ENCODE data around the gene SLC2A13. TPM values are rescaled to one million over a fixed set of nuclear protein-coding genes. Genes with fewer than 3 reads are reported as not detected.
"Not testable (repeated sequence)": the region's sequence is repeated elsewhere in the genome, so short reads cannot be mapped to it uniquely, and the experiment has no call there.

The SLC2A13 gene
- total RNA-seq, 1 experiment from 2014 or later, result 1.5 TPM

DNA sequence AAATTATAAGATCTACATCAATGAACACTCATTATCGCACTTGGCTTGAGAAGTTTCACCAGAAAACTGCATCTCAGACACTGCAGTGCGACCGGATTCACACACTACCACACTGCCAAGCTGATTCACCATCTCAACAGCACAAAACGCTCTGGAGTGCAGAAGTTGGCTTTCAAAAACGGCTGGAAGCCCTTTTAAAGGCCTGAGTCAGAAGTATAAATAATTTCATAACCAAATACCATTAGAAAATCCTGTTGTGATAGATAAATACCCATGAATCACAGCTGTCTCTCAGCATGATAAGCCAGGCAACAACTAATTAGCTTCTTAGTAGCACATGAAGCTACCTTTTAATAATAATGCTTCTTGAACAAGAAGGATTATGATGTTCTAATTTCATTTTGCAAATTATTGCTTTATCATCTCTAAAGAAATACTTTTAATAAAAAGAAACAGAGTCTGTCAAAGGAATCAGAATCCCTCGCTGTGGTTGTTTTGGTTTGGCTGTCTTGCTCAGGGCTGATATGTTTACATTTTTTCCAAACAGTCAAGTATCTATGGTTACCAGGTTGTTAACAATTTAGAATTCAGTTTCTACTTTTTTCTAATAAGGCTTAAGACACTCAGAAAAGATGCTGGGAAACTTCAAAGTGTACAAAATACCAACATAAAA, 51.2 kb downstream of the SLC2A13 start:
- DNase-seq (ENCODE audit: low spot score), result peak; percentile 26
- in situ Hi-C loops (cut with HindIII; ENCODE audit: low sequenced_read_pairs), result no loop called here

DNA sequence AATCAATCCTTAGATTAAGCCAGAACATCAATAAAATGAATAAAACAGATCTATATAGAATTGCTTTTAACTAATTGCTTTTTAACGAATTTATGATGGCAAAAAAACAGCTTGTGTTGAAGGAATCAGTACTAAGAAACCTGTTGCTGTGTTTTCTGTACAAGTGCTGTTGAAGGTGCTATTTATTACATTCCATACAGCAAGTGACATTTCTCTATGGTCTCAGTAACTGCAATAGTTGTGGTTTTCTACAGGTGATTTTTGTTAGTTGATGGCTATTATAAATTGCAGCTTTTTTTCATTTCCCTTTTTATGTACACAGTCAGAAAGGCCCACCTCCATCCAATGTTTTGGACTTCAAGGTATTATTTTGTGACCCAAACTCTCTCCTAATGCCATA, 56.6 kb downstream of the SLC2A13 start:
- in situ Hi-C loops (cut with HindIII; ENCODE audit: low sequenced_read_pairs), result no loop called here
- DNase-seq (ENCODE audit: low spot score), result no peak

DNA sequence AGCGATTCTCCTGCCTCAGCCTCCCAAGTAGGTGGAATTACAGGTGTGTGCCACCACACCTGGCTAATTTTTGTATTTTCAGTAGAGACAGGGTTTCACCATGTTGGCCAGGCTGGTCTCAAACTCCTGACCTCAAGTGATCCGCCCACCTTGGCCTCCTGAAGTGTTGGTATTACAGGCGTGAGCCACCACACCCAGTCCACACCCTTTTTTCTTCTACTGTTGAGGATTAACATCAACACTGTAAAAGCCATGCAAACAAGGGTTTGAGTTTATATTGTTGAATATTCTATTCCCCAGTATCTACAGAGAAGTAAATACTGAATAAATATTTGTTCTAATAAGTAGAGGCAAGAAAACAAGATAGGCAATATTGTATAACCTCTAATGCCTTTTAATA, 58.9 kb downstream of the SLC2A13 start:
- in situ Hi-C loops (cut with HindIII; ENCODE audit: low sequenced_read_pairs); DNase-seq (ENCODE audit: low spot score): not testable (repeated sequence)

DNA sequence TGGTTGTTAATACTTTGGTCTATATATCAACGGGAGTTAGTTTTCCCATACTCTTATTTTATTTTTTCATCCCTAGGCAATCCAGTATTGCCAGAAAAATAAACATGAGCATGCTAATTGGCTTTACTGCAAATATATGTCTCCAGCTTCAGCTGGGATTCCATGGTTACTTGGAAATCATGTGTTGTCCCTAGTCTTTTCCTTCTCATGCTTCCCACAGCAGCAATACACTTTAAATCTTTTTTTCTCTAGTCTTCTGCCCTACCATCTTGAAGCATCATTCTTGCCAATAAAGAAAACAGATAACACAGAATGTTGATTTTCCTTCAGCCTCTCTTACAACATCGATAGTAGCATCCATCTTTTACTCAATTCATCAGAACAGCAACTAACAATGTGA, 60.2 kb downstream of the SLC2A13 start:
- no peak for DNase-seq (ENCODE audit: low spot score)
- in situ Hi-C loops (cut with HindIII; ENCODE audit: low sequenced_read_pairs), result no loop called here

DNA sequence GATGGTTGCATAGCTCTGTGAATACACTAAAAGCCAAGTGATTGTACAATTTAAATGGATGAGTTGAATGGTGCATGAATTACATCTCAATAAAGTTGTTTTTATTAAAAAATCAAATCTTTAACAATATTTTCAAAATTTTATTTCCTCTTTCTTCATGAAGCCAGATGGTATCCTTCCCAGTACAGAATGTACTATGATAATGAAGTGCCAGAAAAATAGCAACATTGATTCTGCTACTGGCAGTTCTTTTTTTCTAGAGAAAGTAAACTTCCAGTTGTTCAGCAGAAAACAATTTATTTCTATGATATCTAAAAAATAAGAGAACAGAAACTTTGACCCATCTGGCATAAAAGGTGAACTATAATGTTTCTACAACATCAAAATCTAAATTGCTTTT, 61.5 kb downstream of the SLC2A13 start:
- in situ Hi-C loops (cut with HindIII; ENCODE audit: low sequenced_read_pairs), result no loop called here
- no peak for DNase-seq (ENCODE audit: low spot score)

DNA sequence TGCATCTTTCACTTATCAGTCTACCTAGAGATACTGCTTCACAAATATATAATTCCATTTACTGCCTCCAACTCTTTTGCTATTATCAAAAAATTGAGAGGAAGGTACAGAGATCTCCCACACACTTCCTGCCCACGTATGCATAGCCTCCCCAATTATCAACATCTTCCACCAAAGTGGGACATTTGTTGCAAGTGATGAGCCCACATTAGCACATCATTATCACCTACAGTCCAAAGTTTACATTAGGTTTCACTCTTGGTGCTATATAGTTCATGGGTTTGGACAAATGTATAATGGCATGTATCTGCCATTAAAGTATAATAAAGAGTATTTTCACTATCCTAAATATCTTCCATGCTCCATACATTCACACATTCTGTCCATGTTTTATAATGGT, 66.3 kb downstream of the SLC2A13 start:
- in situ Hi-C loops (cut with HindIII; ENCODE audit: low sequenced_read_pairs), result no loop called here
- DNase-seq (ENCODE audit: low spot score), result no peak

DNA sequence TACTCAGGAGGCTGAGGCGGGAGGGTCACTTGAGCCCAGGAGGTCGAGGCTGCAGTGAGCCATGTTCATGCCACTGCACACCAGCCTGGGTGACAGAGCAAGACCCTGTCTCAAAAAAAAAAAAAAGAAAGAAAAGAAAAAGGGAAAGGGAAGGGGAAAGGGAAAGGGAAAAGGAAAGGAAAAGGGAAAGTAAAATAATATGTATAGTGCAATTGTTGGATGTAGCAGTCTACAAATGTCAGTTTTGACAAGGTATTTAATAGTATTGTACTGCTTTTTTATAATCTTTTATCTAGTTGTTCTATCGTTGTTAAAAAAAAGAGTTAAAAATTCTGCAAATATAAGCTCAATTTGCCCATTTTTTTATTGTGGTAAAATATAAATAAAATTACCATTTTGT, 67.3 kb downstream of the SLC2A13 start:
- no peak for DNase-seq (ENCODE audit: low spot score)
- in situ Hi-C loops (cut with HindIII; ENCODE audit: low sequenced_read_pairs), result no loop called here

DNA sequence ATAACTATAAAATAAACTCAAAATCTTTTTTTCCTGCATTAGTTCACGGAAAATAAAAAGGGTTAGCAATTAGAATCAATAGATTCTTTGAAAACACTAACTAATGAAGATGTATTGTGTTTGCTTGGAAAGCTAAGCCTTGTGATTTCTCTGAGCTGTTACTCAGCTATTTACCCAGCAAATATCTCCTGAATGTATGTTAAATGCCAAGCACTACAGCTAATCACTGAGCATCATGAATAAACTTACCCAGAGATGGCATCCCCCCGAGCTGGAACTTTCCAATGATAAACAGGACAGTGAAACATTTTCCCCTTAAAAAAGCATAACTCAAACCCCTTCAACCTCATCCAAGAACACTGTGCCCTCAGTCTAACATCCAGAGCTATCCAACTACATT, 71.2 kb downstream of the SLC2A13 start:
- no peak for DNase-seq (ENCODE audit: low spot score)
- in situ Hi-C loops (cut with HindIII; ENCODE audit: low sequenced_read_pairs), result no loop called here

DNA sequence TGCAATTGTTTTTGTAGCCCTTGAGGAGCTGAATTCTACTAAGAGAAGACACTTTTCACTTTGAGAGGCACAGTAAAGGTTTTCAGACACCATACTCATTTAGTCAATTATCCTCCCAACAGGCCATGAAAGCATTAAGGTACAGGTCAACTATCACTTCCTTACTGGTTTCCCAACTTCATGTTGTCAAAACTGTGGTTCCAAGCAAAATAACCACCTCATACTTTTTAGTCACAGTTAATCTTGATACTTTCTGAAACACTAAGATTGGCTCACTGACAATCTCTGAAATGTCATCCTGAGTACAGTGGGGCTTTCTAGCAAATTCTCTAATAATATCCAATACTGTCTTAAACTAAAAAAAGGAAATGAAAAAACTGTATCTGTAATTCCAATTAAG, 71.7 kb downstream of the SLC2A13 start:
- in situ Hi-C loops (cut with HindIII; ENCODE audit: low sequenced_read_pairs), result no loop called here
- no peak for DNase-seq (ENCODE audit: low spot score)

DNA sequence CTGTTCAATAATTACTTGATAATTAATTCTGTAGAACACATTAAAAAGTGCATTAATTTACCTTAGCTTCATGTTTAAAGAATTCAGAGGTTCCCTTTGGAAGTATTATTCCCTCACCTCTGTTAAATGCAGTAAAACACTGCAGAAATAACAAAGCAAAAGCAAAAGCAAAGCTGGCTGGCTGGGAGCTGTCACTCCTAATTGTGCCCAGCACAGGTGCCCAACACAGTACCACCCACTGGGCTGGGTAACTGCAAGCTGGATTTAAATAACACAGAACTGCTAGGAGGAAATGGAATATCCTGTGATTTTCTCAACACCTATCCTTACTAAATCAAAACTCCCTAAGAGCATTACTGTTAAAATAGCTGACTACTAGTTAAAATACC, 72.6 kb downstream of the SLC2A13 start:
- in situ Hi-C loops (cut with HindIII; ENCODE audit: low sequenced_read_pairs), result no loop called here
- DNase-seq (ENCODE audit: low spot score), result peak; percentile 74

DNA sequence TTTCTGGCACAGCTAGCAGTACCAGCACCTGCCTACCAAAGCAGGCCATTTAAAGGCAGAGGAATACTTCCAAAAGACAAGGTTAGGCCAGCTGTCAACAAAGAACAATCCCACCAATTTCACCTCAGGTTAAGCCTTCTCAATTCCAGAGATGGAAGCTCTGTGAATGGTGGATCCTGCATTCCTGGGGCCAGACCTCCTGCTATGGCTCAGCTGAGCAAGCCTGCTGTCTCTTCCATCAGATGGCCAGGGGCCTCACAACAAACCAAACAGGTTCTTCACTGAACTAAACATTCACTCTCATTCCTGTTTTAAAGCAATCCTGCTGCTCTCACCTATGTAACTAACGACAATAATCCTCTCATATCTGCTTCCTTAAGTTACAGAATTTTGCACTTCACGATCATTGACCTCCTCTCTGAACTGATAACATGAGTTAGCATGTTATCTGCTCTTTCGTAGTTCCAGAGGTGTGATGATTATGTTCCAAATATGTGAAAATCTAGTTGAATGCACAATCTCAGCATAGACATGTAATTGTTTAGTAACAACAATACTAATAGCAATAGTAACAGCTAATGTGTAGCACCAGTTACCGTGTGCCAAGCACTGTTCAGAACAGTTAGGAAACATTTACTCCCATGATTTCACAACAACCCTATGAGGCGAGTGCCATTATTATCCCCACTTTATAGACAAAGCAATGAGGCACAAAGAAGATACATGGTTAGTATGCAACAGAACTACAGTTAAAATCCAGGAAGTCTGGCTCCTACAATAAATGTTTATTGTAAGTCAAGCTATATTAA, 73.2 kb downstream of the SLC2A13 start:
- in situ Hi-C loops (cut with HindIII; ENCODE audit: low sequenced_read_pairs), result no loop called here
- peak; percentile 44 for DNase-seq (ENCODE audit: low spot score)

DNA sequence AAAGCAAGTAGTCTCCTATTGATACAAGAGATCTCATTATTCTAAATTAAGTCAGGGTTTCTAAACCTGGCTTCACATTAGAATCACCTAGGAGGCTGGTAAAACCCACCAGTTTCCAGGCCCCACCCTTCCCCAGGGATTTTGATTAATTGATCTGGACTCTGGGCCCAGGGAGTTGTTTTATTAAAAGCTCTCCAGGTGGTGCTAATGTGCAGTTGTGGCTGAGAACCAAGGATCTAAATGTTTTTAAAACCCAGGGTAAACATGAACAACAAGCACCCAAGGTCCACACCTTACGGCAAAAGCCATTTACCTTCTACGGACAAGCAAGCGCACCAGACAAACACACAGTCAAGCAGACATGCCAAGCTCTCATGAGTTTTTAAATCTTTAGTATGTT, 73.9 kb downstream of the SLC2A13 start:
- no peak for DNase-seq (ENCODE audit: low spot score)
- in situ Hi-C loops (cut with HindIII; ENCODE audit: low sequenced_read_pairs), result no loop called here

DNA sequence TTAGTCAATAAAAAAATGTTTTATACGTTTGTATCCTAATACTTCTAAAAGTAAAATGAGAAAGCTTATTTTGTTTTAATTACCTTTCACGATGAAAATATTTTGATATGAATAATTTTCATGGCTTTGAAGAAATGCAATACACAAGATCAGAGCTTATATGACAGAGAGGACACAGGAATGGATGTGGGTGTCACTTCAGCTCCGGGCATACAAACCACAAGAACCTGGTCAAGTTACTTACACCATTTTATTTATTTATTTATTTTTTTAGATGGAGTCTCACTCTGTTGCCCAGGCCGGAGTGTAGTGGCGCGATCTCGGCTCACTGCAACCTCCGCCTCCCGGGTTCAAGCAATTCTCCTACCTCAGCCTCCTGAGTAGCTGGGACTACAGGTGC, 74.9 kb downstream of the SLC2A13 start:
- in situ Hi-C loops (cut with HindIII; ENCODE audit: low sequenced_read_pairs); DNase-seq (ENCODE audit: low spot score): not testable (repeated sequence)

DNA sequence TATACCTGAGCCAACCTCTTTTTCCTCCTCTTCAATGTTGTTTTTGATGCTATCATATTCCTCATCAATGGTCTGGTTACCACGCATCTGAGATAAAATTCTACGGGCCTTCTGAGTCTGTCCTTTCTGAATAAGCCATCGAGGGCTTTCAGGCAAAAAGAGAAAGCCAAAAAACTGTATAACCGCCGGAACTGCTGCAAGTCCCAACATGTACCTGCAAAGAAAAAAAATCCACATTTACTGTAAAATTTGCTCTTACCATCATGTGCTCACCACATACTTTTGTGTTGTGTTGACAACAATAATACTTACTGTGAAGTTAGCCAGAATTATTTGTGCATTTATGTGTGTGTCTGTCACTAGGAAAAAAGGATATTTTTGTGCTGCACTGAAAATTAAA, 77.6 kb downstream of the SLC2A13 start:
- DNase-seq (ENCODE audit: low spot score), result no peak
- in situ Hi-C loops (cut with HindIII; ENCODE audit: low sequenced_read_pairs), result no loop called here

DNA sequence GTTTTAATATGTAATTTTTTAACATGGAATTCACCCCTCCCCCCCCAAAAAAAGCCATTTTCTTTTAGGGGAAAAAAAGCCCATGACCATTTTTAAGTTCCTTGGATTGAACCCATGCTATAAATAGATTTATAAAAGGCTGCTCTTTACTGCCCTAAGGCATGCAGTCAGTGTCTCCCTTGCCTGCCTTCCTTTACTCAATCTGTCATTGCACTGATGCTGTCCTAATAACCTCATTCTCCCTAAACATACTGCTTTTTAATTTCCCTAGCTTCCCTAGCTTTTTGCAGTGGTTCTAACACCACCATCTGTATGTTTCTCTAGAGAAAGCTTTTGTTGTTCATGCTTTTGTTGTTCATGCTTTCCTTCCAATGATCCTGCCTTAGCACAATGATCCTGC, 83.0 kb downstream of the SLC2A13 start:
- in situ Hi-C loops (cut with HindIII; ENCODE audit: low sequenced_read_pairs), result no loop called here
- no peak for DNase-seq (ENCODE audit: low spot score)

DNA sequence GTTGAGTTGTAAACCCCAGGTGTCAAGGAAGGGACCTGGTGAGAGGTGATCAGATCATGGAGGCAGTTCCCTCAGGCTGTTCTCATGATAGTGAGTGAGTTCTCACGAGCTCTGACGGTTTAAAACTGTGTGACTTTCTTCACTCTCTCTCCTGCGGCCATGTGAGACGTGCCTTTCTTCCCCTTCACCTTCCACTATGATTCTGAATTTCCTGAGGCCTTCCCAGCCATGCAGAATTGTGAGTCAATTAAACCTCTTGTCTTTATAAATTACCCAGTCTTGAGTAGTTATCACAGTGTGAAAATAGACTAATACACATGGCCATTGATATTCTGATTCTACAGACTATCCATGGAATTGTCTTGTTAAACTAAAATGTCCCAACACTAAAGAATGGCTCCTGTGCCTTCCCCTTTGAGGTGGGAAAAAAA, 85.6 kb downstream of the SLC2A13 start:
- no peak for DNase-seq (ENCODE audit: low spot score)
- in situ Hi-C loops (cut with HindIII; ENCODE audit: low sequenced_read_pairs), result no loop called here

DNA sequence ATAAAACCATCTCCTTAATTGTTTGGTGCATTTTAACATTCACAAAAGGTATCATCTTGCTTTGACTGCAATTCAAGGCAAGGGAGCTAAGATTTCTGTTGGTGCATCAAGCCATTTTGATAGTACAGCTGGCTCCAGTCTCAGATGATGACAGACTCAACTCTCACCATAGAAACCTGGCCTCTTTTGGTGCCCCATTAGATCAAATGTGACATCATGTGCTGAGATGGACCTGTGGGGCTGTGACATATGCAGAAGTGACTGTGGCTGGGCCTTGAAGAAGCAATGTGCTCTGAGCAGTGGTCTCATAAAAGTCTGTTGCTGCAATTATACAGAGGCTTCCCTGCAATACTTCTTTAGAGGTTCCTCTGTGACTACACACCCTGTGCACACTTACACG, 88.4 kb downstream of the SLC2A13 start:
- in situ Hi-C loops (cut with HindIII; ENCODE audit: low sequenced_read_pairs), result no loop called here

DNA sequence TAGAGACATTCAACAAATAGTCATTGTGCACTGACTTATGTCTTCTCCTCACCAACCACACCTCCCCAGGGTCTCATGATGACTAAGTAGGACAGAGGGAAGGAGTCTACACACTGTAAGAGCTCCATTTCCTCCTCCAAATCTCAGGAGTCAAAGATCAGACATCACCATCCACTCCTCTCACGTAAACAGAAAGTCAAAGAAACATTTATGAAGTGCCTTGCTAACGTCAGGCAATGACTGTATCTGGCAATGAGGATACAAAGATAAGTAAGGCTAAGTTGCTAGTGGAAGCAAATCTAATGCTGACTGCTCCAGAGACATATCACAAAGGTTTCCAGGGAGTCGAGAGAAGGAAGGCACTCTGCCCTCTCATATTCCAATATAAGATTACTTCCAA, 88.9 kb downstream of the SLC2A13 start:
- no peak for DNase-seq (ENCODE audit: low spot score)
- in situ Hi-C loops (cut with HindIII; ENCODE audit: low sequenced_read_pairs), result no loop called here

More for the DNA sequence above, 88.4 kb downstream of the SLC2A13 start:
- DNase-seq (ENCODE audit: low spot score), result no peak

DNA sequence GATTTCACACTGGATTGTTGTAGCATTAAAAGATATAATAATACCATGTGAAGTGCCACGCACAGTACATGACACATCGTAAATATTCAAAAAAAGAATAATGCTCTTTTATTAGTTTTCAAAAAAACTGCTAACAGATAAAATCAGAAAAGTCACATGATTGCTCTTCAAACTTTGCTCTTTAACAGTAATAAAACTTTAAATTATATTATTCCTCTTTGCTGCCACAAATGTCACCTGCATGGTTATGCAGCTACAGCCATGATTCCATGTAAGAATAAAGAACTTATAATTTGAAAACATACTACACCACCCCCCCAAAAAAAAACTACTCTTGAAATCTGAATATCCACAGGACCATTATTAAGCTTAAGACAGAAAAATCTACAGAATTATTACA, 90.0 kb downstream of the SLC2A13 start:
- in situ Hi-C loops (cut with HindIII; ENCODE audit: low sequenced_read_pairs), result no loop called here
- no peak for DNase-seq (ENCODE audit: low spot score)

DNA sequence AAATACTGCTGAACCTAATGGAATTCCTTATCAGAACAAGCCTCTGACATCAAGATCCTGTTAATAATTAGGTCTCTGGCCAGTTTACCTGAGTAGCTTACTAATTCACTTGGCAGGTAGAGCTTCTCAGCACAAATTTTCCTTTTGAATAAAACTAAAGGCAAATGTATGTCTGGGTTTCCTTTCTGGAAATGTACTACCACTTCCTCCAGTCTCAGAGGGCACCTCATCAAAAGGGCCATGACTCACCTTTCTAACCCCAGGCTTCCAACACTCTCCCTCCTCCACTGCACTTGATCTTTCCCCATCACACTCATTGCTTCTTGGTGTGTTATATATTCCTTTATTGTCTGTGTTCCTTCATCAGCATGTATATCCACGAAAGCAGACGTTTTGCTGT, 90.5 kb downstream of the SLC2A13 start:
- in situ Hi-C loops (cut with HindIII; ENCODE audit: low sequenced_read_pairs), result no loop called here
- DNase-seq (ENCODE audit: low spot score), result no peak

DNA sequence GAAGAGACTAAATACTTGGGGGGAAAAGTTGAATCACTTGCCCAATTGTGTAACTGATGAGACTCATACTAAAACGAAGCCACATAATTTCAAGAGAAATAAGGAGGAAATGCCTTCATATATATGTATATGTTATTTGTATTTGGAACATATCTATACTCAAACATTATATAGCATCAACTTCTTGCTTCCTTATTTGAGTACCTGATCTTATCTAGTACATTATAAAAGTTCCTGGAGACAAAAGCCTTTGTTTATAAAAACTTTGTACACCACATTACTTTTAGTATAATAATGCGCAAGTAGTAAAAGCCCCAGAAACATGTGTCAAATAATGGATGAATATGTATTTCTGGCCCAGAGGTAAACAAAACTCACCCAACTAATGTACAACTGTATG, 92.0 kb downstream of the SLC2A13 start:
- in situ Hi-C loops (cut with HindIII; ENCODE audit: low sequenced_read_pairs), result no loop called here
- DNase-seq (ENCODE audit: low spot score), result no peak

All from G401 (cell line).